HL-60 (cell line): ENCODE measurements around the gene TNFRSF17.

Experiments
- CTCF ChIP-seq: IDR thresholded peaks from one replicate; pipeline ENCODE4 v1.5.1; 2011; ENCODE audit warnings: low read length, control low read depth, inconsistent platforms; ENCODE audit not compliant: insufficient read depth
- GABPA ChIP-seq: IDR thresholded peaks from 2 replicates; pipeline ENCODE4 v1.6.1; 2012; ENCODE audit warnings: low read depth
- POLR2AphosphoS5 ChIP-seq: IDR thresholded peaks from 2 replicates; pipeline ENCODE4 v1.6.1; 2012; ENCODE audit warnings: low read depth
- REST ChIP-seq: IDR thresholded peaks from 2 replicates; pipeline ENCODE4 v1.6.1; 2012; ENCODE audit warnings: low read depth; ENCODE audit not compliant: insufficient replicate concordance
- SPI1 ChIP-seq: IDR thresholded peaks from 2 replicates; pipeline ENCODE4 v1.6.1; 2012; ENCODE audit warnings: low read depth, mild to moderate bottlenecking, borderline replicate concordance

- TF ChIP-seq CTCF (no peak), POLR2AphosphoS5 (no peak), REST (no peak), GABPA (no peak), SPI1 (no peak)
These were observed 11.9 kb downstream of the TNFRSF17 start for GRCh38 chr16:11976850-11977375.
